Aorta (tissue), 5 donors: ENCODE results near the gene AGPAT3. TPM values are rescaled to one million over a fixed set of nuclear protein-coding genes. Genes with fewer than 3 reads are reported as not detected.

Experiments
- ATAC-seq: fragments of 200-7000 bp; cut with Tn5 transposase; one replicate; pipeline ENCODE4 v1.9.1; 2022; ENCODE audit warnings: moderate library complexity; ENCODE audit not compliant: low FRiP score
- DNase-seq, 2 donors: peaks; one replicate each; pipeline ENCODE4 v3.0.0-alpha.2; 2020
- H3K27ac ChIP-seq, 2 donors: one replicate each; pipeline ENCODE4 v1.5.1; 2013; ENCODE audit warnings: low read length in 2 of 2, mild to moderate bottlenecking in 2 of 2, moderate library complexity in 2 of 2, control low read depth in 1 of 2, inconsistent platforms in 1 of 2, low read depth in 1 of 2
- H3K27me3 ChIP-seq, 2 donors: one replicate each; pipeline ENCODE4 v1.6.1; 2013; ENCODE audit warnings: control low read depth in 1 of 2, low read length in 1 of 2, mild to moderate bottlenecking in 1 of 2, moderate library complexity in 1 of 2; ENCODE audit not compliant: insufficient read depth in 2 of 2, control insufficient read depth in 1 of 2
- H3K36me3 ChIP-seq, 2 donors: one replicate each; pipeline ENCODE4 v1.6.1; 2013; ENCODE audit warnings: control low read depth in 1 of 2, low read length in 1 of 2, mild to moderate bottlenecking in 1 of 2; ENCODE audit not compliant: insufficient read depth in 2 of 2, control insufficient read depth in 1 of 2
- H3K4me1 ChIP-seq, 2 donors: one replicate each; pipeline ENCODE4 v1.6.1; 2013; ENCODE audit warnings: low read length in 2 of 2, control low read depth in 1 of 2, mild to moderate bottlenecking in 1 of 2, moderate library complexity in 1 of 2; ENCODE audit not compliant: insufficient read depth in 2 of 2, control insufficient read depth in 1 of 2
- H3K4me3 ChIP-seq, 2 donors: one replicate each; pipeline ENCODE4 v1.5.1; 2013; ENCODE audit warnings: low read length in 2 of 2, control low read depth in 1 of 2, mild to moderate bottlenecking in 1 of 2
- H3K9me3 ChIP-seq: one replicate; pipeline ENCODE4 v1.6.1; 2013; ENCODE audit warnings: mild to moderate bottlenecking, low read length; ENCODE audit not compliant: control insufficient read depth
- WGBS, 2 donors: extraction: QIAGEN DNeasy Blood & Tissue Kit; methylation state at CpG; one replicate each; pipeline ENCODE4 v1.1.7; 2013; 5-methylcytosine and 5-hydroxymethylcytosine counted together
- intact Hi-C, 2 donors: fragments of 100-400 bp; cut with DNase I; formaldehyde crosslinking; loops; one replicate each; pipeline versions ENCODE4 v1.14.2 to v1.15.0; 2022
- polyA plus RNA-seq, 2 donors: library from polyadenylated mRNA; stranded (reverse); fragments of 200-250 nt; gene quantifications; one replicate each; pipeline ENCODE4 v1.2.3, GENCODE V29; 2013
- total RNA-seq, 2 donors: library from RNA; stranded (reverse); fragmentation: NEBNext Ultra II Directional; extraction: Animal tissue kit (Norgen Biotek cat#: 25700); gene quantifications; one replicate each; pipeline ENCODE4 v1.2.1, GENCODE V29; 2021
- donor health status: healthy with polysubstance abuse.
- donor health status: Bipolar disorder and iron deficiency.
- donor health status: DM: no; HTN: no; CAD: no.
- donor health status: DM: no; HTN: no; CAD: no.
- donor health status: DM: yes; HTN: yes; CAD: no.

The AGPAT3 gene
- total and polyA plus RNA-seq, 4 donors = 8.3 to 45.5 (median 23.7) TPM

DNA sequence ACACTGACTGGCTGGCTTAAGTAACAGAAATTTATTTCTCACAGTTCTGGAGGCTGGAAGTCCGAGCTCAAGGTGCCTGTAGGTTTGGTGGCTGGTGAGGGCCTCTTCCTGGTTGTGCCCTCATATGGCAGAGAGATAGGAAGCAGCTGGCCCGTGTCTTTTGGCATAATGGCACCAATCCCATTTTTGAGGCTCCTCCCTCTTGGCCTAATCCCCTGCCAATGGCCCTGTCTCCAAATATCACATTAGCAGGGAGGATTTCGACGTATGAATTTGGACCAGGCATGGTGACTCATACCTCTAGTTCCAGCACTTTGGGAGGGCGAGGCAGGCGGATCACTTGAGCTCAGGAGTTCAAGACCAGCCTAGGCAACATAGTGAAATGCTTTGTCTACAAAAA lies 37.4 kb downstream of the AGPAT3 start:
- no peaks in the 10 kb centered on the region for H3K4me1 ChIP-seq
- DNase-seq (peak in 1 of 2 donors; percentile 36), ATAC-seq (no peak)
- H3K36me3 ChIP-seq = no peaks in the 10 kb centered on the region
- WGBS, 2 donors = 56 to 57% methylated on average over 6 of the region's 6 CpGs
- H3K27ac ChIP-seq = no peak overlapping the region
- H3K27me3 ChIP-seq = no peaks in the 10 kb centered on the region
- H3K4me3 ChIP-seq = no peak overlapping the region
- intact Hi-C loops = no loop called here
- peaks cover 1% of the 10 kb centered on the region for H3K9me3 ChIP-seq

GRCh38 chr21:43903451-43904091 lies 38.5 kb downstream of the AGPAT3 start:
- Histone ChIP-seq H3K9me3 (peaks cover 1% of the 10 kb centered on the region), H3K4me1 (no peaks in the 10 kb centered on the region), H3K27ac (no peak overlapping the region), H3K4me3 (no peak overlapping the region), H3K36me3 (no peaks in the 10 kb centered on the region), H3K27me3 (no peaks in the 10 kb centered on the region)
- ATAC-seq (no peak), DNase-seq (peak; percentile 19 to 66)
- 87 to 88% methylated on average over 26 of the region's 26 CpGs for WGBS, 2 donors
- intact Hi-C loops = no loop called here

GRCh38 chr21:43904331-43904781 lies 39.3 kb downstream of the AGPAT3 start:
- intact Hi-C loops = no loop called here
- H3K27ac ChIP-seq = no peak overlapping the region
- ATAC-seq (no peak), DNase-seq (peak; percentile 33 to 57)
- no peaks in the 10 kb centered on the region for H3K27me3 ChIP-seq
- H3K4me3 ChIP-seq = no peak overlapping the region
- H3K36me3 ChIP-seq = no peaks in the 10 kb centered on the region
- 87 to 88% methylated on average over 10 to 14 of the region's 14 CpGs for WGBS, 2 donors
- H3K9me3 ChIP-seq = no peaks in the 10 kb centered on the region
- H3K4me1 ChIP-seq = no peaks in the 10 kb centered on the region

DNA sequence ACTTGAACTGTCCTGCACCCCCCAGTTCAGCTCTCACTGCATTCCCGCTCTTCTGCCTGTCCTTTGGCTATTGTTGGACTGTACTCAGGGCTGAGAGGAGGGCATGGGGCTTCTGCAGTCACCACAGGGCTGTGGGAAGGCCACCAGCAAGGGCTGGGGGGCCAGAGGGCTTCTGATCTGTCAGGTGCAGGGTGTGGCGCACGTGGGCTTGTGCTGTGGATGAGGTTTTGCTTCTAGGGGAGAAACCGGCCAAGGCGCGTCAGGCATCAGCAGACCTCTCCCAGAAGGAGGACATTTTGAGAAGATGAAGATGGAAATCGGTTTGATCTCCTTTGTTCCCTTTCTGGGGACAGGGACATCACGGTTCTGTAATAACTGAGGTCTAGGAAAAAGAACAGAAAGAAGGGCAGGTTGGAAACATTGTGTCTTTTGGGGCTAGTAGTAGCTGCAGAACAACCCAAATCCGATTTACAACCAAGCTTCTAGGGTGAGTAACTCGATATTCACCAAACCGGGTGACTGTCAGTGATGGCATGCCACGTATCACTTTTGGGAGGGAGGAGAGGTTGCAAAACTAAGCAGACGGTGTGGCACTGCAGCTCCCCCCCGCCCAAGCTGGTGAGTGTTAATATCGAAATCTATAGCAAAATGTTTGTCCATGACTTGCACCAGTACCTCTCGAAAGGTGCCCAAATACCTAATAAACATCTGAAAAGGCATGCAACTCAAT lies 40.9 kb downstream of the AGPAT3 start:
- ATAC-seq = no peak
- no peak overlapping the region for H3K4me3 ChIP-seq
- 91 to 94% methylated on average over 16 of the region's 16 CpGs for WGBS, 2 donors

DNA sequence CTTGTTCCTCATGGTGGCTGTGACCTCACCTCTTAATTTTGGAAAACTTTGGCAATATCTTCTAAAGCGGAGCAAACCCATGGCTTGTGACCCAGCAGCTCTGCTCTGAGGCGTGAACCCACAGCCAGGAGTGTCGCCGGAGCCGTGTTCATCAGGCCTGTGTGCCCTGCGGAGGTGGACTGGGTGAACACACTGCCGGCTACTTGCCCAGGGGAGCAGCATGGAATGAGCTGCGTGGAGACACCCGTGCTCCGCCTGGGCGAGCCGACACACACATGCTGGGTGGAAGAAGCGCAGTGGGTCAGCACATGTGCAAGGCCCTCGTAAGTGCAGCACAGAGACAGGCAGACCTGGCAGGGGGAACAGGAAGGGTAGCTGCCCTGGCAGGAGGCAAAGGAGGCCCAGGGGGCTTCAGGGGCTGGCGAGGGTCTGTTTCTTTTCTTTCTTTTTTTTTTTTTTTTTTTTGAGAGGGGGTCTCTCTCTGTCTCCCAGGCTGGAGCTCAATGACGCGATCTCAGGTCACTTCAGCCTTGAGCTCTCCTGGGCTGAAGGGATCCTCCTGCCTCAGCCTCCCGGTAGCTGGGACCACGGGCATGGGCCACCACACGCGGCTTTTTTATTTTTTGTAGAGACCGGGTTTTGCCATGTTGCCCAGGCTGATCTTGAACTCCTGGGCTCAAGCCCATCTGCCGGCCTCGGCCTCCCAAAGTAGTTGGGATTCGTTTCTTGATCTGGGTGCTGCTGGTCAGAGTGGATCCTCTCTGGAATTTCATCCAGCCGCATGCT lies 41.8 kb downstream of the AGPAT3 start:
- intact Hi-C loops = no loop called here

More for the DNA sequence above, 40.9 kb downstream of the AGPAT3 start:
- H3K4me1 ChIP-seq = no peaks in the 10 kb centered on the region
- no peaks in the 10 kb centered on the region for H3K27me3 ChIP-seq
- H3K27ac ChIP-seq = no peak overlapping the region
- DNase-seq = peak; percentile 12 to 69
- intact Hi-C loops = no loop called here
- H3K9me3 ChIP-seq = no peaks in the 10 kb centered on the region
- no peaks in the 10 kb centered on the region for H3K36me3 ChIP-seq

DNA sequence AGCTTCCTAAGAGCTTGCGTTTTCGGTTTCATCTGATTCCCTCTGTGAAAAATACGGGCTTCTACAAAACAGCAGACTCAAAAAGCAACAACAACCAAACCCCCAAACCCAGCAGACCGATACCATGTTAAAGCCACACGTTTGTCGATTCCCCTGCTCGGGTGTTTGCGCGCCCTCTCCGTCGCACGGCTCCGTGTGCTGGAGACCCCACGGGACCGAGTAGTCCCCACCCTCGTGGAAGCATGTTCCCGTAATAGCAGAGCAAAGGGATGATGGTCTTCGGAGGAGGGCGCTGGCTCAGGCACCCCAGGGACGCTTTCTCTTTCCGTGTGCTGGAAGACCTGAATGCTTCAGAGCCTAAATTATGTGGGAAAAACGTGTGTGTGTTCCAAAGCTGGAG lies 42.7 kb downstream of the AGPAT3 start:
- no peak overlapping the region for H3K4me3 ChIP-seq
- ATAC-seq (no peak), DNase-seq (peak in 1 of 2 donors; percentile 45)
- intact Hi-C loops = no loop called here
- WGBS, 2 donors = 41 to 50% methylated on average over 22 of the region's 22 CpGs
- H3K4me1 ChIP-seq = no peaks in the 10 kb centered on the region
- H3K36me3 ChIP-seq = no peaks in the 10 kb centered on the region
- H3K9me3 ChIP-seq = peaks cover 2% of the 10 kb centered on the region
- H3K27ac ChIP-seq = no peak overlapping the region
- no peaks in the 10 kb centered on the region for H3K27me3 ChIP-seq

More for the DNA sequence above, 41.8 kb downstream of the AGPAT3 start:
- WGBS, 2 donors = 97 to 98% methylated on average over 26 of the region's 26 CpGs
- H3K4me1 ChIP-seq = no peaks in the 10 kb centered on the region
- DNase-seq (peak in 1 of 2 donors; percentile 61), ATAC-seq (no peak)
- H3K4me3 ChIP-seq = no peak overlapping the region
- no peaks in the 10 kb centered on the region for H3K9me3 ChIP-seq
- no peak overlapping the region for H3K27ac ChIP-seq
- no peaks in the 10 kb centered on the region for H3K27me3 ChIP-seq
- no peaks in the 10 kb centered on the region for H3K36me3 ChIP-seq

DNA sequence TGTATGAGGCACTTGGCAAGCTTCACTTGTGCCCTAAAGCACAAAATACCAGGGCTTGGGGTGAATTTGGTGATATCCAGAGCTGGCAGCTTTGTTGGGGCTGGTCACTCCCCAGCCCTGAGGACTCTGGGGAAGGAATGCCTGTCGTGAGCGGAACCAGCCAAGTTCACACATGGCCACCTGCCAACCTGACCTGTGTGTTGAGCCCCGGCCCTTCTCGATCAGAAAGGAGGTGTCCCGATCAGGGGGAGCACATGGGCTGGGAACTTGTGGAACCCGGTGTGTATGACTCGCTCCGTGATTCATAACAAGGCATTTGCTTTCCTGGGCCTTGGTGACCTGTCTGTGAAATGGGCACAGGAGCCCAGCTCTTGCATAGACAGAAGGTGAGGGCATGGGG lies 43.1 kb downstream of the AGPAT3 start:
- WGBS, 2 donors = 13 to 24% methylated on average over 8 of the region's 8 CpGs
- Histone ChIP-seq H3K9me3 (peaks cover 3% of the 10 kb centered on the region), H3K27me3 (no peaks in the 10 kb centered on the region), H3K36me3 (no peaks in the 10 kb centered on the region), H3K4me3 (no peak overlapping the region), H3K4me1 (no peaks in the 10 kb centered on the region), H3K27ac (no peak overlapping the region)
- DNase-seq (peak in 1 of 2 donors; percentile 73), ATAC-seq (no peak)
- intact Hi-C loops = no loop called here

- peak; percentile 37 to 74 for DNase-seq
- peak; percentile 42 for ATAC-seq
- intact Hi-C loops = no loop called here
Observed at GRCh38 chr21:43909741-43910400, 44.8 kb downstream of the AGPAT3 start.

More at GRCh38 chr21:43909741-43910400, 44.8 kb downstream of the AGPAT3 start:
- 87 to 89% methylated on average over 19 of the region's 19 CpGs for WGBS, 2 donors
- Histone ChIP-seq H3K27me3 (no peaks in the 10 kb centered on the region), H3K36me3 (no peaks in the 10 kb centered on the region), H3K9me3 (peaks cover 3% of the 10 kb centered on the region), H3K4me1 (no peaks in the 10 kb centered on the region), H3K27ac (no peak overlapping the region), H3K4me3 (no peak overlapping the region)
